IMR-90 (cell line): ENCODE measurements around the gene FAU. TPM values are rescaled to one million over a fixed set of nuclear protein-coding genes. Genes with fewer than 3 reads are reported as not detected.

Experiments used
- CEBPB ChIP-seq: IDR thresholded peaks from 2 replicates; pipeline ENCODE4 v1.6.1; 2012; ENCODE audit warnings: low read depth, low read length, improper control_type of control experiment
- CHD1 ChIP-seq: IDR thresholded peaks from 2 replicates; pipeline ENCODE4 v1.6.1; 2012; ENCODE audit warnings: low read depth, low read length, improper control_type of control experiment
- MXI1 ChIP-seq: IDR thresholded peaks from 2 replicates; pipeline ENCODE4 v1.6.1; 2012; ENCODE audit warnings: low read depth, mild to moderate bottlenecking, low read length, moderate library complexity, borderline replicate concordance
- NFE2L2 ChIP-seq: fragments of 150-350 bp; IDR thresholded peaks from 2 replicates; pipeline ENCODE4 v1.6.1; 2016; ENCODE audit warnings: low read depth, mild to moderate bottlenecking, low read length
- POLR2A ChIP-seq: IDR thresholded peaks from 2 replicates; pipeline ENCODE4 v1.6.1; 2012; ENCODE audit warnings: mild to moderate bottlenecking, low read depth, low read length
- polyA plus RNA-seq, 3 experiments: library from polyadenylated mRNA; depleted of rRNA; stranded (reverse); fragments of >200 nt; gene quantifications; 2 replicates each; pipeline ENCODE4 v1.2.3, GENCODE V29; 2012; ENCODE audit warnings: low replicate concordance in 1 of 3
- total RNA-seq: library from RNA; depleted of rRNA; stranded (reverse); fragments of >200 nt; gene quantifications from 2 replicates; pipeline ENCODE4 v1.2.3, GENCODE V29; 2012
- TF ChIP-seq, protein P1 (sequence below): fragments of 150-350 bp; IDR thresholded peaks from 2 replicates; pipeline ENCODE4 v1.6.1; 2016; ENCODE audit warnings: low read depth, mild to moderate bottlenecking, low read length, moderate library complexity, borderline replicate concordance

The FAU gene
- total and polyA plus RNA-seq, 2 of the 4 experiments (the other 2 are of a cell fraction), result 189 to 652 TPM

DNA sequence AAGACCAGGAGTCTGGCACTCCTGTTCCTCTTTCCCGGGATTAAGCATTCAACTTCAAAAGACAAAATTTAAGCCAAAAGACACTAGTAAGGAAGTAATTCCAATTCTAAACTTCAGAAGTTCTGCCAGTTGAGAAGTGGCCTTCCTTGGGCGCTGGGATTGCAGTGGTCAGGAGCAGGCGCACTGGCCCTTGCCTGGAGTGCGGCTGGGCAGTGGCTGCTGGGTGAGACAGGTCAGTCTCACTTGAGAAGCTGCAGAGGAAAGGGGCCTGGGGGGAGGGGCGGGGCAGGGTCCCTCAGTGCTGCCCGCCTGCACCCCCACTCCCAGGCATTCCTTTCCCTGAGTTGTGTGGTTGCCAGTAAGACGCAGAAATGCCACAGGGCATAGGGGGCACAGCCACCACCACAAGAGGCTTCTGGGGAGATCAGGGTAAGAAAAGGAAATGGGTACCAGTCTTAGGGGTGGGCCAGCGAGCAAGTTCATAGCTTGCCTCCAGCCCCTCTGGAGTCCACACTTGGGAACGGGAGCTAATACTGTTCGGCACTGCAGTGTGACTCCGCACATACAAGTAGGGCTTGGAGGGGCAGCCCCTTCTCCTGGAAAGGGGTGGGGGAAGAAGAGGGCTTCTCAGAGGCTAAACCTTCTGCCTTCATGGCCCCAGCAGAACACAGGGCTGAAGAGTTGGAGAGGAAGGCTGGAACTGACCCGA, 5.7 kb upstream of the FAU start (continued):
- TF ChIP-seq, protein P1, sequence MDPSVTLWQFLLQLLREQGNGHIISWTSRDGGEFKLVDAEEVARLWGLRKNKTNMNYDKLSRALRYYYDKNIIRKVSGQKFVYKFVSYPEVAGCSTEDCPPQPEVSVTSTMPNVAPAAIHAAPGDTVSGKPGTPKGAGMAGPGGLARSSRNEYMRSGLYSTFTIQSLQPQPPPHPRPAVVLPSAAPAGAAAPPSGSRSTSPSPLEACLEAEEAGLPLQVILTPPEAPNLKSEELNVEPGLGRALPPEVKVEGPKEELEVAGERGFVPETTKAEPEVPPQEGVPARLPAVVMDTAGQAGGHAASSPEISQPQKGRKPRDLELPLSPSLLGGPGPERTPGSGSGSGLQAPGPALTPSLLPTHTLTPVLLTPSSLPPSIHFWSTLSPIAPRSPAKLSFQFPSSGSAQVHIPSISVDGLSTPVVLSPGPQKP, result no peak
- TF ChIP-seq MXI1 (no peak), NFE2L2 (no peak), CHD1 (no peak), POLR2A (no peak), CEBPB (no peak)
